Testis (tissue), 3 donors: ENCODE results near the gene LPCAT2. TPM values are rescaled to one million over a fixed set of nuclear protein-coding genes. Genes with fewer than 3 reads are reported as not detected.
A peak's percentile ranks its signal among the peaks of the same experiment; 100 is the strongest.

Experiments used
- DNase-seq: peaks from one replicate; pipeline ENCODE4 v3.0.0-alpha.2; 2019
- H3K27ac ChIP-seq, 2 donors: fragments of 200-600 bp; sonication (generic); one replicate each; pipeline ENCODE4 v1.5.1; 2019
- H3K27me3 ChIP-seq: fragments of 200-600 bp; sonication (generic); one replicate; pipeline ENCODE4 v1.5.1; 2019
- H3K36me3 ChIP-seq: fragments of 200-600 bp; sonication (generic); one replicate; pipeline ENCODE4 v1.5.1; 2017; ENCODE audit warnings: low read depth; ENCODE audit errors: missing control alignments
- H3K4me1 ChIP-seq: fragments of 200-600 bp; sonication (generic); one replicate; pipeline ENCODE4 v1.5.1; 2019
- H3K4me3 ChIP-seq, 2 donors: fragments of 200-600 bp; sonication (generic); one replicate each; pipeline ENCODE4 v1.5.1; 2017 to 2019
- H3K9me3 ChIP-seq: fragments of 200-600 bp; sonication (generic); one replicate; pipeline ENCODE4 v1.5.1; 2017
- POLR2A ChIP-seq: fragments of 450-650 bp; IDR thresholded peaks from one replicate; pipeline ENCODE4 v1.6.1; 2017; ENCODE audit warnings: antibody characterized with exemption, mild to moderate bottlenecking, moderate library complexity
- WGBS, 2 donors: methylation state at CpG; one replicate each; pipeline ENCODE4 v1.1.5; 2018; 5-methylcytosine and 5-hydroxymethylcytosine counted together
- intact Hi-C: fragments of 100-400 bp; cut with DNase I; formaldehyde crosslinking; loops from one replicate; pipeline ENCODE4 v1.15.1; 2023; ENCODE audit warnings: low total_unique reads
- polyA plus RNA-seq: library from polyadenylated mRNA; stranded (reverse); fragments of 350-450 nt; fragmentation: Illumina TruSeq; extraction: RNeasy Lipid Tissue Mini Kit (QIAGEN cat#74804); gene quantifications from one replicate; pipeline ENCODE4 v1.2.3, GENCODE V29; 2014; ENCODE audit warnings: low read depth, low replicate concordance; ENCODE audit not compliant: insufficient read depth
- total RNA-seq, 2 donors: library from RNA; depleted of rRNA; stranded (reverse); fragments of >200 nt; gene quantifications; one replicate each; pipeline ENCODE4 v1.2.3, GENCODE V29; 2016
- TF ChIP-seq, protein P1 (sequence below), 3 experiments: fragments of 450-650 bp in 2 of 3; fragments of 200-600 bp in 1 of 3; sonication (generic) in 1 of 3; IDR thresholded peaks; one replicate each; pipeline ENCODE4 v1.5.1; 2016 to 2019; ENCODE audit warnings: antibody characterized with exemption in 3 of 3, mild to moderate bottlenecking in 2 of 3, moderate library complexity in 1 of 3

The LPCAT2 gene
- total and polyA plus RNA-seq, 3 donors from 2014 or later, result 6.9 to 12.0 (median 8.5) TPM

DNA sequence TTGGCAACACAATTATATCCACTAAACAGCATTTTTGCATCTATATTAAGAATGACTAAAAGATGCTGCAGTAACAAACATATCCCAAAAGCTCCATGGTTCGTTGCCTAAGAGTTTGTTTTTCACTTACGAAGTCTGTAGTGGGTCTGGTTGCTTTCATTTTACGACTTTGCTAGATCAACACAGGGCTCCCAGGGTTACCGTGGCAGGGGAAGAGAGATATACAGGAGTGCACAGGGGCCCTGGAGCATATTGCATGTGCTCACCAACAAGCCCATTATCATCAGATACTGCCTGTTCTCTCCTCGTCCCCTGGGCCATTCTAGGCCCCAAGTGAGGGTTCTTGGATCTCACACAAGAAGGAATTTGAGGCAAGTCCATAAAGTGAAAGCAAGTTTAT, 33.0 kb upstream of the LPCAT2 start:
- intact Hi-C loops, result no loop called here
- no peak overlapping the region for H3K4me3 ChIP-seq
- H3K27me3 ChIP-seq, result no peaks in the 10 kb centered on the region
- no peaks in the 10 kb centered on the region for H3K9me3 ChIP-seq
- 52 to 55% methylated on average over 5 of the region's 5 CpGs for WGBS, 2 donors
- H3K36me3 ChIP-seq, result no peaks in the 10 kb centered on the region
- peak overlapping the region; percentile 39 to 69 for H3K27ac ChIP-seq
- DNase-seq, result peak; percentile 53
- peaks cover 21% of the 10 kb centered on the region for H3K4me1 ChIP-seq
- TF ChIP-seq POLR2A, result no peak
- TF ChIP-seq, protein P1, sequence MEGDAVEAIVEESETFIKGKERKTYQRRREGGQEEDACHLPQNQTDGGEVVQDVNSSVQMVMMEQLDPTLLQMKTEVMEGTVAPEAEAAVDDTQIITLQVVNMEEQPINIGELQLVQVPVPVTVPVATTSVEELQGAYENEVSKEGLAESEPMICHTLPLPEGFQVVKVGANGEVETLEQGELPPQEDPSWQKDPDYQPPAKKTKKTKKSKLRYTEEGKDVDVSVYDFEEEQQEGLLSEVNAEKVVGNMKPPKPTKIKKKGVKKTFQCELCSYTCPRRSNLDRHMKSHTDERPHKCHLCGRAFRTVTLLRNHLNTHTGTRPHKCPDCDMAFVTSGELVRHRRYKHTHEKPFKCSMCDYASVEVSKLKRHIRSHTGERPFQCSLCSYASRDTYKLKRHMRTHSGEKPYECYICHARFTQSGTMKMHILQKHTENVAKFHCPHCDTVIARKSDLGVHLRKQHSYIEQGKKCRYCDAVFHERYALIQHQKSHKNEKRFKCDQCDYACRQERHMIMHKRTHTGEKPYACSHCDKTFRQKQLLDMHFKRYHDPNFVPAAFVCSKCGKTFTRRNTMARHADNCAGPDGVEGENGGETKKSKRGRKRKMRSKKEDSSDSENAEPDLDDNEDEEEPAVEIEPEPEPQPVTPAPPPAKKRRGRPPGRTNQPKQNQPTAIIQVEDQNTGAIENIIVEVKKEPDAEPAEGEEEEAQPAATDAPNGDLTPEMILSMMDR (IDR thresholded peaks at IDR 0.05), result no peak

- H3K27me3 ChIP-seq, result no peaks in the 10 kb centered on the region
- H3K36me3 ChIP-seq, result no peaks in the 10 kb centered on the region
- intact Hi-C loops, result no loop called here
- H3K9me3 ChIP-seq, result no peaks in the 10 kb centered on the region
- WGBS, 2 donors, result 53 to 70% methylated on average over 6 of the region's 6 CpGs
- no peak overlapping the region for H3K4me3 ChIP-seq
- peak overlapping the region; percentile 39 to 69 for H3K27ac ChIP-seq
- peaks cover 26% of the 10 kb centered on the region for H3K4me1 ChIP-seq
- peak; percentile 56 for DNase-seq
- TF ChIP-seq, protein P1 (IDR thresholded peaks at IDR 0.05), result no peak
- no peak for TF ChIP-seq POLR2A
Measured at GRCh38 chr16:55476625-55477533, 32.0 kb upstream of the LPCAT2 start.

GRCh38 chr16:55477736-55478135, 31.1 kb upstream of the LPCAT2 start:
- Histone ChIP-seq H3K27me3 (no peaks in the 10 kb centered on the region), H3K36me3 (no peaks in the 10 kb centered on the region), H3K4me1 (peaks cover 29% of the 10 kb centered on the region), H3K27ac (peak overlapping the region in 1 of 2 donors; percentile 69), H3K4me3 (no peak overlapping the region), H3K9me3 (no peaks in the 10 kb centered on the region)
- intact Hi-C loops, result no loop called here
- WGBS, 2 donors, result 54 to 86% methylated on average over 3 of the region's 3 CpGs
- TF ChIP-seq POLR2A, result no peak
- TF ChIP-seq, protein P1 (IDR thresholded peaks at IDR 0.05), result no peak
- no peak for DNase-seq

- H3K4me3 ChIP-seq, result peak within 1 kb of the TSS; percentile 66 to 71
- peak within 1 kb of the TSS; percentile 55 to 84 for H3K27ac ChIP-seq
- TF ChIP-seq, protein P1 (IDR thresholded peaks at IDR 0.05), result no peak
- TF ChIP-seq POLR2A, result no peak
- no peaks in the 10 kb centered on the region for H3K9me3 ChIP-seq
- peak; percentile 79 for DNase-seq
- WGBS, 2 donors, result 1 to 6% methylated on average over 14 to 36 of the region's 46 CpGs
- intact Hi-C loops, result no loop called here
- no peaks in the 10 kb centered on the region for H3K36me3 ChIP-seq
- peaks cover 29% of the 10 kb centered on the region for H3K4me1 ChIP-seq
- no peaks in the 10 kb centered on the region for H3K27me3 ChIP-seq
Measured at GRCh38 chr16:55478827-55479429, 29.9 kb upstream of the LPCAT2 start, which contains the start of gene MMP2. Gene MMP2, plus strand, starts transcription at chr16:55479198. Its CDS starts 282 bp downstream, at chr16:55479480.
